Activated CD4-positive, alpha-beta T cell treated with anti-CD3 and anti-CD28 coated beads, Interleukin-2, amount 50 U/mL, for 1 hour (primary cell): ENCODE results near the gene EPHA4.

Source experiments
- DNase-seq: peaks from one replicate; pipeline ENCODE4 v3.0.0-alpha.2; 2020

Gene EPHA4

GRCh38 chr2:221501210-221501882 is 70.8 kb downstream of the EPHA4 start:
- no peak for DNase-seq

- no peak for DNase-seq
Measured at GRCh38 chr2:221500501-221501209, 71.4 kb downstream of the EPHA4 start.

GRCh38 chr2:221495731-221496130 is 76.4 kb downstream of the EPHA4 start:
- DNase-seq, result no peak

- no peak for DNase-seq
Measured at GRCh38 chr2:221494556-221494955, 77.5 kb downstream of the EPHA4 start.

GRCh38 chr2:221493391-221493790 is 78.7 kb downstream of the EPHA4 start:
- no peak for DNase-seq

GRCh38 chr2:221492636-221493035 is 79.5 kb downstream of the EPHA4 start:
- DNase-seq, result no peak

GRCh38 chr2:221490506-221491060 is 81.5 kb downstream of the EPHA4 start:
- no peak for DNase-seq

- no peak for DNase-seq
Measured at GRCh38 chr2:221488136-221488807, 83.8 kb downstream of the EPHA4 start.

GRCh38 chr2:221486106-221486505 is 86.0 kb downstream of the EPHA4 start:
- DNase-seq, result no peak

- DNase-seq, result no peak
Measured at GRCh38 chr2:221485503-221485870, 86.6 kb downstream of the EPHA4 start.

GRCh38 chr2:221484761-221485502 is 87.2 kb downstream of the EPHA4 start:
- DNase-seq, result no peak

- DNase-seq, result no peak
Measured at GRCh38 chr2:221482666-221483455, 89.2 kb downstream of the EPHA4 start.

GRCh38 chr2:221480821-221481220 is 91.3 kb downstream of the EPHA4 start:
- DNase-seq, result no peak

- DNase-seq, result no peak
Measured at GRCh38 chr2:221480163-221480562, 91.9 kb downstream of the EPHA4 start.

- no peak for DNase-seq
Measured at GRCh38 chr2:221478485-221478863, 93.6 kb downstream of the EPHA4 start.

- no peak for DNase-seq
Measured at GRCh38 chr2:221477714-221478484, 94.2 kb downstream of the EPHA4 start.

- DNase-seq, result no peak
Measured at GRCh38 chr2:221476195-221476594, 95.9 kb downstream of the EPHA4 start.

- DNase-seq, result no peak
Measured at GRCh38 chr2:221473451-221473850, 98.7 kb downstream of the EPHA4 start.

GRCh38 chr2:221468317-221468716 is 103.8 kb downstream of the EPHA4 start:
- no peak for DNase-seq

- DNase-seq, result no peak
Measured at GRCh38 chr2:221467610-221468009, 104.5 kb downstream of the EPHA4 start.

GRCh38 chr2:221466744-221467143 is 105.4 kb downstream of the EPHA4 start:
- DNase-seq, result no peak
